Limb (tissue), 2 donors: Measurements from ENCODE around the gene UROC1.

Experiments used
- DNase-seq, 2 donors: peaks; one replicate each; pipeline ENCODE4 v3.0.0-alpha.2; 2016; ENCODE audit errors: extremely low spot score in 2 of 2

UROC1 gene

DNA sequence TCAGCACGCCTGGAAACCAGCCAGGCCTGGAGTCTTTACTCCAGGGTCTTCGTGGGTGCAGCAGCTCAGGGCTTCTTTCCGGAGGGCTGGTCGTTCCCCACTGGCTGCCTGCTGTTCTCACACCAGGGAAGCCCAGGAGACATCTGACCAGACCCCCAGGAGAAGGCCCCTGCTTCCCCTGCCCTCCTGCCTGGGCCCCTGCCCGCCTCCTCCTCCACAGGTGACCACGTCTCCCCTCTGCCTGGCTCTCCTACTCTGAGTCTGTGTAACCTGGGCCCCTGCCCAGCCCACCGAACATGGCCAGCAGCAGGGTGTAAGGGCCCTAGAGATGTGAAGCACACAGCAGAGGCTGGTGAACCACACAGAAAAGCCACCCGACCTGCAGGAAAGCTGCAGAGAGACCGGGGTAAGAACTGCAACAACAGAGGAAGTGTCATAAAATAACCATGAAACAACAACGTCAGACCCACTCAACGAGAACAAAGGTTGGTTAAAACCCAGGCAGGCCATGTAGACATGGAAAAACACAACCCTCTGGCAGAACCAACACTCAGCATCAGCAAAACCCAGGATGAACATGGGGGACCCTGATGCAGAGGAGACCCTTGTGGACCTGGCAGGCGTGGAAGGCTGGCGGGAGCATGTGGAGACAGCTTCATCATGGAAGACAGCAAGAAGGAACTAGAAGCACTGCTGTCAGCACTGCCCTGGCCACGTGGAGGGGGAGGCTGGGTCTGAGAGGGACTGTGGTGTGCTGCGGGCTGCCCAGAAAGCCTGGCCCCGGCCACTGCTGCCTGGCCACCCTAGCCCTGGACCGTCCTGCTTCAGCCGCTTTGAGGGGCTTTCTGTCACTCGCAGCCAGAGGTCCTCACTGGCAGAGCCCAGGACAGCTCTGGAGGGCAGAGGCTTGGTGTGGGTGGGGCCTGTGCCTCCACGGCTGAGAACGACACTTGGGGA is 20.4 kb downstream of the UROC1 start:
- DNase-seq, result no peak

GRCh38 chr3:126495786-126496185 is 21.8 kb downstream of the UROC1 start:
- no peak for DNase-seq

GRCh38 chr3:126494970-126495230 is 22.7 kb downstream of the UROC1 start:
- DNase-seq, result no peak

GRCh38 chr3:126494204-126494969 is 23.2 kb downstream of the UROC1 start:
- DNase-seq, result no peak

GRCh38 chr3:126493739-126494138 is 23.8 kb downstream of the UROC1 start:
- DNase-seq, result no peak

- DNase-seq, result no peak
These were observed 24.5 kb downstream of the UROC1 start for GRCh38 chr3:126493051-126493450.

DNA sequence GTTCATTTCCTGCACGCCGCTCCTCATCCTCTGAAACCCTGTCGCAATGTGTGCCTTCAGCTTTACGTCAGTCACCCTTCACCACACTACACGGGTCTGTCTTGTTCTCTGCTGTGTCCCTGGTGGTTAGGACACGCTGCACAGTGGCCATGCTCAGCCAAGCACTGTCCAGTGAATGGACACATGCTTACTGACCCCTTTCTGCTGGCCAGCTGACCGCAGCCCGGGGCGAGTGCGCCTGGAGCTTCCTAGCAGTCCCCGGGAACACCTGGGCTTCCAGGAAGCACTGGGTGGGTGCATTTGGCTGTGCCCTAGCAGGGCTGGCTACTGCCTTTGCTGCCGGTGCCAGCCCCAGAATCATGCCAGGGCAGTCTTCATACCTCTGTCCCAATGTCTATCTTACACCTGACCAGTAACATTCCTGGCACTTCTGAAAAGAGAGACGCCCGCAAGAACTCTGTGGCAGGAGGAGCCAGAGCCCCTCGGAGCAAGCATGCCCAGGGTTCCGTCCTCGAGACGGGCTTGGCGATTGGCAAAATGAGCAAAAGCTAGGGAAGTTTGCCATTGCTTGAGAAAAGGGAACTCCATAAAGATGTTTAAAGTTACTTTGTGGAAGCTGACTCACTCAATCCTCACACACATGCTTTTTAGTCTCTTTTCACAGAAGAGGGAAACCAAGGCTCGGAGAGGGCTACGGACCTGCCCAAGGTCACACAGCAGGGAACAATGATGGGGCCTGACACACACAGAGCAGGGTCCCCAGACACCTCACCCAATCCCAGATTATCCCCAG is 26.2 kb downstream of the UROC1 start:
- no peak for DNase-seq

DNA sequence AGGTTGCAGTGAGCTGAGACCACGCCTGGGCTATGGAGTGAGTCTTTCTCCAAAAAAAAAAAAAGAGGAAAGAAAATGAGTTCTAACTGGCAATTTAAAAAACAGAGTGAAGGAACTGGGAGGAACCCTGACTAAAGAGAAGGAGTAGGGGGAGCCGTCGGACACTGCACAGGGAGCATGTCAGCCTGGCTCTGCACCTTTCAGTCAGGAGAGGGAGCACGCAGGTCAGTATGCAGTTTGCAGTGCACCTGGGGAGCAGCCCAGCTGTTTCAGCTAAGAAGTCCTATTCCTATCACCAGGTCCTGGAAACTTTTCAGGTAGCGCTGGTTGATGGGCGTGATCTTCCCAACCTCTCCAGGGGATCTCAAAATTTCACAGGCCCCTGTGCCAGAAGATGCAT is 27.0 kb downstream of the UROC1 start:
- no peak for DNase-seq

DNA sequence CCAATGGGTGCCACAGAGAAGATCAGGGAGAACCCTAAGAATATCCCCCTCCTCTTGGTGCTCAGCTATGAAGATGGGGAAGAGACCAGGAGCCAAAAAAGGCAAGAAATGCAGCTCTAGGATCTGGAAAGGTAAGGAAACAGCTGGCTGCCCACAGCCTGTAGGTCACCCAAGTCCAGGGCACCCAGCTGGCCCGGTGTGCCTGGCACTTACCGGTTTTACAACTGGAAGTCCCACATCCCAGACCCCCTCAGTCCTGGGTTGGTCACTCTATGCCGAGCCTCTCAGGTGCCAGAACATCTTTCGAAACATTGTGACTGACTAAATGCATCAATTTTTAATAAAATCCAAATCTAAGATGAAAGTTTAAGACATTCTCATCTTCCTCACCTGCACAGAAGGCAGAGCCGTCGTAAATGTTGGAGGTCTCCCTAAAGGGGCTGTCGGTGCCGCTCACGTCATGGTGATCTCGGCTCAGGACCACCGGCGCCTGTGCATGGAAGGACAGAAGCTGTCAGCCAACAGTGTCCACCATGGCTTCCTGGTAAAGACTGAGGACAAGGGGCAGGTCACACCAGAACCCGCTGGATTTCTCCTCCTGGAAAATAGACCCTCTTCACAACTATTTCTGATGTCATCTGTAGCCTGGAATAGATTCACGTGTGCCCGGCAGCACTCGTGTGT is 28.5 kb downstream of the UROC1 start:
- no peak for DNase-seq

DNA sequence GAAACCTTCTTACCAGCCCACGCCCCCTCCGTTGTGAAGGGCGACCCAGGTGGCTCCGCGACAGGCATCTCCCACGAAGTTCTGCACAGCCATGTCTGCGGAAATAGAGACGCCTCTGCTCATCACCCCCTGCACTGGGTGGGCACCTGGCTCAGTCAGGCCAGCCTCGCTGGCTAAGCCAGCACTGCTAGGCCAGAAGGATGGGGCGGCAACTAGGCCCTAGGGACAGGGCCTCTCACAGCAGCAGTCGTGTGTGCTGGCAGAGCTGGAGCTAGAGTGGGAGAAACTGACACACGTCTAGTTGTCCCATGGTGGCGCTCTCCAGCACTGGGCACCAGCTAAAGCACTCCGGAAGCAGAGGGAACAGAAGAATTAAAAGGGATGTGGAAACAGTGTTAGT is 29.4 kb downstream of the UROC1 start:
- no peak for DNase-seq

GRCh38 chr3:126487151-126487771 is 30.3 kb downstream of the UROC1 start:
- peak in 1 of 2 donors; percentile 47 for DNase-seq

- peak in 1 of 2 donors; percentile 58 for DNase-seq
These were observed 31.2 kb downstream of the UROC1 start for GRCh38 chr3:126486360-126486847.

- no peak for DNase-seq
These were observed 31.6 kb downstream of the UROC1 start for GRCh38 chr3:126485956-126486355.

DNA sequence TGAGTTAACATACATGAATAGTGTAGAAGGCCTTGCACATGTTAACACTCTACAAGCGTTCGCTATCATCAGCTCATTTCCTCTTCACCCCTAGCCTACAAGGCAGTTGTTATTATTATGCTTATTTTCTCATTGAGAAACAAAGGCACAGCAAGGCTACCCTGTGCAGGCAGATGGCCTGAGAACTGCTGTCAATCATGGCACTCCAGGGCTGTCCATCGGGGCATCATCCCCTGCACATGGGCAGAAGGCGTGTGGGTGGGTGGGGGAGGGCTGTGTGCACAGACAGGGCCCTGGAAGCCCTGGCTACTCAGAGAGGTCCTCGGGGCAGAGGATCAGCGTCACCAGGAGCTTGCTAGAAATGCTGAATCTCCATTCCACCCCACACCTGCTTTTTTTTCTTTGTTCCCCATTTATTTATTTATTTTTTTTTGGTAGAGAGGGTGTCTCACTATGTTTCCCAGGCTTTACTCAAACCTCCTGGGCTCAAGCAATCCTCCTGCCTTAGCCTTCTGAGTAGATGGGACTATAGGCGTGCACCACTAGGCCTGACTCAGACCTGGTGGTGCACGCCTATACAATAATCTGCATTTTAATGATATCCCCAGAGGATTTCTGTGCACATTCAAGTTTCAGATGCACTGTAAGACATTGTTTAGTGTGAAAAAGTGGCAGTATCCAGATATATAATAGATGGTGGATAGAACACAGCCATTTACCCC is 32.2 kb downstream of the UROC1 start:
- DNase-seq, result no peak

- no peak for DNase-seq
These were observed 32.9 kb downstream of the UROC1 start for GRCh38 chr3:126484662-126485061.

DNA sequence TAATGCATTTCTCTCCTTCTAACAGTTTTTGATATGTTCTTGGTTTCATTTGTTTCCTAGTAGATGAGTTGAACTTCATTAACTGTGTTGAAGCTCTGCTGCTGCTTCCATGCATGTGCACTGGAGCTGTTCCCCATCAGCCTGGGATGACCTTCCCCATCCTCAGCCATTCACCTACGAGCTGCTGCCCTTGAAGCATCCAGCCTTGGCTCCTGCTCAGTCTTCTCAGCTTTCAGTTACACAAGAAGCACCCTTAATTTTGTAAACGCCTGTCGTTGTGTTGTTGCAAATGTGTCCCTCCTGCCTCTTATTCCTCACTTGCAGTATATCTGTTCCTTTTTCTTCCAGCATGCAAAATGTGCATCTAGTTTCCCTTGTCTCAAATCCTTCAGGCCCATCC is 33.4 kb downstream of the UROC1 start:
- DNase-seq, result no peak

GRCh38 chr3:126483321-126483761 is 34.2 kb downstream of the UROC1 start:
- DNase-seq, result no peak

DNA sequence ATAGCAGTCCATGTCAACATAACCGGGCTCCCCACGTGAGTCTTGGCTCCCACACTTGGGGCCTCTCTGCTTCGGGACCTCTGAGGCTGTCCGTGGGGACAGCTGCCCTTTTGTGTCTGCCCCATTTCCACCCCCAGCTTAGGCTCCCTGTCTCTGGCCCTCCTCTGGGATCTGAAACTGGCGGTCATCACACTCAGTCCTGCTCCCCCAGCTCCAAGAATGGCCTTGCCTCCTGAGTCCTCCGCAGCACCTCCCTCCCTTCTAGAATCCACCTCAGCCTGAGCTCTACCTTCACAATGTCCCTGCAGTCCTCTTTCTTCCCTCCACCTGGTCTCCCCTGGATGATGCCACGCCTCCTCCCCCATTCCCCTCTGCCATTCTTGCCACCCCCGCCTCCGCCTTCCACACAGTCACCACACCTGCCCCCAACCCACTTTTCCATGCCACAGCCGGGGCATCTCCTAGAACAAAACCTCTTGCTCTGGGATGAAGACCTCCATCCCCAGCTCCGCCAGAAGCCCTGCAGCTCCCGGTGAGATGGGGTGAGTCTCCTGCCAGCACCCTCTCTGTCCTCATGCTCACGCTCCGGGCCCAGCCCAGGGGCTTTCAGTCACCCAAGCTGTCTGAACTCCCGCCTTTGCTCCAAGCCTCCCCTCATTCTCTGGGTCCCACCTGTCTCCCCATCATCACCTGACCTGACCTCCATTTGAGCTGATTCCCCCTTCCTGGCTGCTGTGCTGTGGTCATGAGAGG is 34.9 kb downstream of the UROC1 start:
- no peak for DNase-seq

DNA sequence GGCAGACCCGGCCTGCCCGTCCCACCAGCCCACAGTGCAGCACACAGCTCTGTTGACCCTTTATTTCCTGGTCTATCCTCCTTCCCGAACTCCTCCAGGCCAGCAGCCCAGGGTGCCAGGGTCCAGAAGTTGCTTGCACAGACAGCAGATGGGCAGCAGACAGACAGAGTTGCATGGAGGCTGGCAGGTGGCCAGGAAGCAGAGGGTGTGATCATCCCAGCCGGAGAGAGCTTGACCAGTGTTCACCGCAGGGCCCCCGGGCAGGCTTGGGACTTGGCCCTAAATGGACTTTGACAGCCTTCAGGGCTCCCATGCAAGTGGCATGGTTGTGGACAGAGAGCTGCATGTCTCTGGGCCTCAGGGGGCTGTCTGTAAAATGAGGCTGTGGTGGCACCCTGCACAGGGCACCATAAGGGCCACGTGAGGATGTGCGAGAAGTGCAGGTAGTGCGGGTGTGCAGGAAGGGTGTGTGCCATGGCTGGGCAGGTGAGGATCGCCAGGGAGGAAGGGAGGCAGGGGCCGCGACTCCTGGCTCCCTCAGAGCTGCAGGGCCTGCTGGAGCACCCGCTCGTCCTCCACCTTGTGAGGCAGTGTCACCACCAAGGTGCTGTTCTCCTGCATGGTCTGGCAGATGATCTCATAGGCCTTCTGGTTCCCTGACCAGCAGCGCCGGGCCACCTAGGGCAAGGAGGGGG is 35.6 kb downstream of the UROC1 start:
- peak in 1 of 2 donors; percentile 55 for DNase-seq
